ENCODE data around the gene GKN1. TPM values are rescaled to one million over a fixed set of nuclear protein-coding genes. Genes with fewer than 3 reads are reported as not detected.

Gene GKN1
- total RNA-seq, 1 experiment from 2014 or later, result not detected

DNA sequence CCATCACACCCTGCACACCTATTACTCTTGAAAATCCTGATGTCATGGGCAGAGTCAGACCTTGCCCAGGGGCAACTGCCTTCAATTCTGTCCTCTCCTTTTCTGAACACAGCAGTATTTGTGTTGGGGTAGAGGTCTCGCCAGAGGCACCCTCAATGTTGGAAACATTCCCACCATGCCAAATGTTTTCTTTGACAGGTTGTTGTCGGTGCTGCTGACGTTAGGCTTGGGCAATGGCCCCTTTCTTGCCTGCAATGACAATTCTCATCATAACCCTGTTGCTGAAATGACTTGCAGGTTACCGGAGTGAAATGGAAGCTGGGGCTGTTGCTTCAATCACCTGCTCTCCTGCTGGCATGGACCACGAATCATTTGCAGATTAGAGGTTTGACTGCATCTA is 17.9 kb downstream of the GKN1 start:
- H3K4me1 Mint-ChIP-seq, result no peaks in the 10 kb centered on the region
- no peak for TF ChIP-seq ZNF671 (CRISPR knock-in tag; IDR thresholded peaks at IDR 0.05)
- no peak for TF ChIP-seq IRF2 (CRISPR knock-in tag; IDR thresholded peaks at IDR 0.05; ENCODE audit: borderline replicate concordance, low read depth)
- no peak for TF ChIP-seq ZNF396 (CRISPR knock-in tag; IDR thresholded peaks at IDR 0.05; ENCODE audit: borderline replicate concordance)
- TF ChIP-seq SMAD4 (CRISPR knock-in tag; IDR thresholded peaks at IDR 0.05), result no peak
- no peak for TF ChIP-seq SOX15 (CRISPR knock-in tag; IDR thresholded peaks at IDR 0.05)
- no peak for TF ChIP-seq NR3C1 (CRISPR knock-in tag; conservative IDR thresholded peaks at IDR 0.05; ENCODE audit: low read depth)
- no peak overlapping the region for H3K4me3 Mint-ChIP-seq
- H3K9me3 Mint-ChIP-seq, result no peaks in the 10 kb centered on the region
- ChIA-PET CTCF (no interaction called here), POLR2A (no interaction called here)
- H3K36me3 Mint-ChIP-seq, result no peaks in the 10 kb centered on the region
- DNase-seq (ENCODE audit: low spot score) (no peak), ATAC-seq (no peak)
- H3K27me3 Mint-ChIP-seq (ENCODE audit: low read depth), result peaks cover 3% of the 10 kb centered on the region
- H3K27ac Mint-ChIP-seq, result no peak overlapping the region

DNA sequence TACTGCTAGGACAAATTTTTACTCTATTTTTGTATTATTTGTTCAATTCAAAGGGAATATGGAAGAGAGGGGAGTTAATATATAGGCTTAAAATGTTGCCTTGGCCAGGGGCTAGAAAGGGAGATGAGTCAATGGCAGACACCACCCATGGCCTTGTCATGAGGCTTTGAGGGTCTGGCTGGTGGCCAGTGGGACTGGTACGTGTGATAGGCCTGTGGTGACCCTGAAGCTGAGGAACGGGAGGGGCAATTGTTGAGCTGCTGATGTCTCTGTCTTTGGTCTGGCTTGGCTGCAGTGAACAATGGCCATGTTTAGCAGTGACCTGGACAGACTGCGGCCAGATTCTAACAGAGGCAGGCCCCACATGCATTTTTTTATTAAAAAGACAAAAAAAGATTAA is 18.5 kb downstream of the GKN1 start:
- Mint-ChIP-seq H3K4me3 (no peak overlapping the region), H3K4me1 (no peaks in the 10 kb centered on the region), H3K9me3 (no peaks in the 10 kb centered on the region), H3K36me3 (no peaks in the 10 kb centered on the region), H3K27ac (no peak overlapping the region), H3K27me3 (ENCODE audit: low read depth) (peaks cover 3% of the 10 kb centered on the region)
- CTCF ChIA-PET, result interaction anchor here (0.9 kb wide), 1 partner anchor 20 kb away, joined by 4 read pairs; the partner anchor contains the start of gene ANTXR1
- POLR2A ChIA-PET, result no interaction called here
- TF ChIP-seq, protein P1, sequence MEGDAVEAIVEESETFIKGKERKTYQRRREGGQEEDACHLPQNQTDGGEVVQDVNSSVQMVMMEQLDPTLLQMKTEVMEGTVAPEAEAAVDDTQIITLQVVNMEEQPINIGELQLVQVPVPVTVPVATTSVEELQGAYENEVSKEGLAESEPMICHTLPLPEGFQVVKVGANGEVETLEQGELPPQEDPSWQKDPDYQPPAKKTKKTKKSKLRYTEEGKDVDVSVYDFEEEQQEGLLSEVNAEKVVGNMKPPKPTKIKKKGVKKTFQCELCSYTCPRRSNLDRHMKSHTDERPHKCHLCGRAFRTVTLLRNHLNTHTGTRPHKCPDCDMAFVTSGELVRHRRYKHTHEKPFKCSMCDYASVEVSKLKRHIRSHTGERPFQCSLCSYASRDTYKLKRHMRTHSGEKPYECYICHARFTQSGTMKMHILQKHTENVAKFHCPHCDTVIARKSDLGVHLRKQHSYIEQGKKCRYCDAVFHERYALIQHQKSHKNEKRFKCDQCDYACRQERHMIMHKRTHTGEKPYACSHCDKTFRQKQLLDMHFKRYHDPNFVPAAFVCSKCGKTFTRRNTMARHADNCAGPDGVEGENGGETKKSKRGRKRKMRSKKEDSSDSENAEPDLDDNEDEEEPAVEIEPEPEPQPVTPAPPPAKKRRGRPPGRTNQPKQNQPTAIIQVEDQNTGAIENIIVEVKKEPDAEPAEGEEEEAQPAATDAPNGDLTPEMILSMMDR (IDR thresholded peaks at IDR 0.05), result no peak
- TF ChIP-seq JAZF1 (CRISPR knock-in tag; IDR thresholded peaks at IDR 0.05) (no peak), NFATC4 (CRISPR knock-in tag; IDR thresholded peaks at IDR 0.05) (no peak), IRF2 (CRISPR knock-in tag; IDR thresholded peaks at IDR 0.05; ENCODE audit: borderline replicate concordance, low read depth) (no peak), ESRRA (CRISPR knock-in tag; IDR thresholded peaks at IDR 0.05; ENCODE audit: borderline replicate concordance) (no peak), ETV6 (CRISPR knock-in tag; IDR thresholded peaks at IDR 0.05) (no peak)
- DNase-seq (ENCODE audit: low spot score), result no peak
- ATAC-seq, result no peak

DNA sequence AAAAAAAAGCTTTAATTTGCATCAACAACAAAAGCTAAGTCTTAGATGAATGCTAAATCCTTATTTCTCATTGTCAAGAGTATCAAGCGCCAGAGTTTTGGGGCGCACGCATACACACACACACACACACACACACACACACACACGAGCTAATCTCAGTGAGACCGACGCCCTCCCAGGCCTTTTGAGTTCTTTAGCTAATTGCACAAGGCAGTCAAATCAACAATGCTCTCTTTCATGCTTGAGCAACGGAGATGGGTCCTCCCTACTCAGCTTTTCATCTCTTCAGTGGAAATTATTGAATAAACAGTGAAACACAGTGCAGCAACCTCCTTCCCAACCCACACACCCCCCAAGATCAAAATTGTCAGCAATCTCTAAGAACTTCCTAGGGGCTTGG is 19.2 kb downstream of the GKN1 start:
- Mint-ChIP-seq H3K27ac (no peak overlapping the region), H3K36me3 (no peaks in the 10 kb centered on the region), H3K4me1 (no peaks in the 10 kb centered on the region), H3K27me3 (ENCODE audit: low read depth) (peaks cover 3% of the 10 kb centered on the region), H3K9me3 (no peaks in the 10 kb centered on the region), H3K4me3 (no peak overlapping the region)
- ATAC-seq (no peak), DNase-seq (ENCODE audit: low spot score) (no peak)
- TF ChIP-seq, protein P2, sequence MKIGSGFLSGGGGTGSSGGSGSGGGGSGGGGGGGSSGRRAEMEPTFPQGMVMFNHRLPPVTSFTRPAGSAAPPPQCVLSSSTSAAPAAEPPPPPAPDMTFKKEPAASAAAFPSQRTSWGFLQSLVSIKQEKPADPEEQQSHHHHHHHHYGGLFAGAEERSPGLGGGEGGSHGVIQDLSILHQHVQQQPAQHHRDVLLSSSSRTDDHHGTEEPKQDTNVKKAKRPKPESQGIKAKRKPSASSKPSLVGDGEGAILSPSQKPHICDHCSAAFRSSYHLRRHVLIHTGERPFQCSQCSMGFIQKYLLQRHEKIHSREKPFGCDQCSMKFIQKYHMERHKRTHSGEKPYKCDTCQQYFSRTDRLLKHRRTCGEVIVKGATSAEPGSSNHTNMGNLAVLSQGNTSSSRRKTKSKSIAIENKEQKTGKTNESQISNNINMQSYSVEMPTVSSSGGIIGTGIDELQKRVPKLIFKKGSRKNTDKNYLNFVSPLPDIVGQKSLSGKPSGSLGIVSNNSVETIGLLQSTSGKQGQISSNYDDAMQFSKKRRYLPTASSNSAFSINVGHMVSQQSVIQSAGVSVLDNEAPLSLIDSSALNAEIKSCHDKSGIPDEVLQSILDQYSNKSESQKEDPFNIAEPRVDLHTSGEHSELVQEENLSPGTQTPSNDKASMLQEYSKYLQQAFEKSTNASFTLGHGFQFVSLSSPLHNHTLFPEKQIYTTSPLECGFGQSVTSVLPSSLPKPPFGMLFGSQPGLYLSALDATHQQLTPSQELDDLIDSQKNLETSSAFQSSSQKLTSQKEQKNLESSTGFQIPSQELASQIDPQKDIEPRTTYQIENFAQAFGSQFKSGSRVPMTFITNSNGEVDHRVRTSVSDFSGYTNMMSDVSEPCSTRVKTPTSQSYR (CRISPR knock-in tag; IDR thresholded peaks at IDR 0.05), result no peak
- TF ChIP-seq TEAD1 (CRISPR knock-in tag; IDR thresholded peaks at IDR 0.05) (no peak), ZNF396 (CRISPR knock-in tag; IDR thresholded peaks at IDR 0.05; ENCODE audit: borderline replicate concordance) (no peak)
- POLR2A ChIA-PET, result no interaction called here
- CTCF ChIA-PET, result interaction anchor here (0.9 to 1.7 kb wide), 2 partner anchors 19 to 50 kb away, joined by 4 to 5 read pairs; partner anchors contain the start of gene ANTXR1

DNA sequence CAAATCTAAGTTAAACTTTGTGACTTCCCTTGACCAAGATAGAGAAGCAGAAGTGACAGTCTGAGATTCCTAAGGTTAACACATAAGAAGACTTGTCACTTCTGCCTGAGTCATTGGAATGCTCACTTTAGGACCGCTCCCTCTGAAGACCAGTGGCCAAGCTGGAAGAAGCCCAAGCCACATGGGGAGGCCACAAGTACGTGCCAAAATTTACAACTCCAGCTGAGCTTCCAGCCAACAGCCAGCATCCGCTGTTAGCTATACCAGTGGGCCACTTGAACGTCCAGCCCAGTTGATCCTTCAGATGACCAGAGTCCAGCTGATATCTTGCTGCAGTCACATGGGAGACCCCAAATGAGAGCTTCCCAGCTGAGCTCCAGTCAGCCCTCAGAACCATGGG is 20.4 kb downstream of the GKN1 start:
- ATAC-seq, result no peak
- H3K36me3 Mint-ChIP-seq, result no peaks in the 10 kb centered on the region
- H3K4me1 Mint-ChIP-seq, result no peaks in the 10 kb centered on the region
- ChIA-PET CTCF (interaction anchor here (0.6 to 1.7 kb wide), 3 partner anchors 18 to 386 kb away, joined by 3 to 5 read pairs (median 3); partner anchors contain the start of gene ANTXR1), POLR2A (no interaction called here)
- H3K9me3 Mint-ChIP-seq, result peaks cover 3% of the 10 kb centered on the region; the same call in 1 of the 2 replicates
- no peak for DNase-seq (ENCODE audit: low spot score)
- H3K4me3 Mint-ChIP-seq, result no peak overlapping the region
- H3K27me3 Mint-ChIP-seq (ENCODE audit: low read depth), result peaks cover 3% of the 10 kb centered on the region
- H3K27ac Mint-ChIP-seq, result no peak overlapping the region
- TF ChIP-seq FOXP1 (CRISPR knock-in tag; IDR thresholded peaks at IDR 0.05; ENCODE audit: borderline replicate concordance) (no peak), ZNF232 (CRISPR knock-in tag; IDR thresholded peaks at IDR 0.05) (no peak), FOXJ3 (CRISPR knock-in tag; IDR thresholded peaks at IDR 0.05; ENCODE audit: borderline replicate concordance) (no peak)
- TF ChIP-seq, protein P3, sequence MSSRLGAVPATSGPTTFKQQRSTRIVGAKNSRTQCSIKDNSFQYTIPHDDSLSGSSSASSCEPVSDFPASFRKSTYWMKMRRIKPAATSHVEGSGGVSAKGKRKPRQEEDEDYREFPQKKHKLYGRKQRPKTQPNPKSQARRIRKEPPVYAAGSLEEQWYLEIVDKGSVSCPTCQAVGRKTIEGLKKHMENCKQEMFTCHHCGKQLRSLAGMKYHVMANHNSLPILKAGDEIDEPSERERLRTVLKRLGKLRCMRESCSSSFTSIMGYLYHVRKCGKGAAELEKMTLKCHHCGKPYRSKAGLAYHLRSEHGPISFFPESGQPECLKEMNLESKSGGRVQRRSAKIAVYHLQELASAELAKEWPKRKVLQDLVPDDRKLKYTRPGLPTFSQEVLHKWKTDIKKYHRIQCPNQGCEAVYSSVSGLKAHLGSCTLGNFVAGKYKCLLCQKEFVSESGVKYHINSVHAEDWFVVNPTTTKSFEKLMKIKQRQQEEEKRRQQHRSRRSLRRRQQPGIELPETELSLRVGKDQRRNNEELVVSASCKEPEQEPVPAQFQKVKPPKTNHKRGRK (CRISPR knock-in tag; IDR thresholded peaks at IDR 0.05; ENCODE audit: borderline replicate concordance), result no peak
- TF ChIP-seq, protein P4, sequence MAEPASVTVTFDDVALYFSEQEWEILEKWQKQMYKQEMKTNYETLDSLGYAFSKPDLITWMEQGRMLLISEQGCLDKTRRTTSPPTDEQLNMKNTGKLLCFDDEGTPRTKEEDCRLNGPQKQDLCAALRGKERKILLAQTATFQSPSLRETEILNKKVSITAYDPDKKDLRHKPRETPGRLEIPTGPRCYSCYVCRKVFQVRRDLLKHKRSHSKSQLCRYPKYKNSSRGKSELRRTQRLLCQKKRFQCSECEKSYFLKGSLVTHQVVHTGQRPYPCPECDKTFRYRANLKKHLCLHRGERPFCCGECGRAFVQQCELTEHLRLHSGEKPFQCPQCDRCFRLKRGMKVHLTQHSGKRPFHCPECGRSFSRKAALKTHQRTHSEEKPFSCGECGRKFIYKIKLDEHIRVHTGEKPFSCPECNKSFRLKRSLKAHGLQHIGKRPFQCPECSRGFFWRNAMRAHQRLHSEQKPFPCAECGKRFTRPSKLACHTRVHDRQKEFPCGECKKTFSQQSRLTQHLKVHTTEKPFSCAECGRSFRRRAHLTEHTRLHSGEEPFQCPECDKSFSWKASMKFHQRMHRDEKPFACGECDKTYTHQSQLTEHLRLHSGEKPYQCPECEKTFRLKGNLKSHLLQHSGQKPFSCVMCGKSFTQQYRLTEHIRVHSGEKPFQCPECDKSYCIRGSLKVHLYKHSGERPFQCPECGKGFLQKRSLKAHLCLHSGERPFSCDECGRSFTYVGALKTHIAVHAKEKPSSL (CRISPR knock-in tag; conservative IDR thresholded peaks at IDR 0.05), result no peak
- TF ChIP-seq, protein P5, sequence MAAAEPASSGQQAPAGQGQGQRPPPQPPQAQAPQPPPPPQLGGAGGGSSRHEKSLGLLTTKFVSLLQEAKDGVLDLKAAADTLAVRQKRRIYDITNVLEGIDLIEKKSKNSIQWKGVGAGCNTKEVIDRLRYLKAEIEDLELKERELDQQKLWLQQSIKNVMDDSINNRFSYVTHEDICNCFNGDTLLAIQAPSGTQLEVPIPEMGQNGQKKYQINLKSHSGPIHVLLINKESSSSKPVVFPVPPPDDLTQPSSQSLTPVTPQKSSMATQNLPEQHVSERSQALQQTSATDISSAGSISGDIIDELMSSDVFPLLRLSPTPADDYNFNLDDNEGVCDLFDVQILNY (CRISPR knock-in tag; IDR thresholded peaks at IDR 0.05), result no peak
- TF ChIP-seq, protein P6, sequence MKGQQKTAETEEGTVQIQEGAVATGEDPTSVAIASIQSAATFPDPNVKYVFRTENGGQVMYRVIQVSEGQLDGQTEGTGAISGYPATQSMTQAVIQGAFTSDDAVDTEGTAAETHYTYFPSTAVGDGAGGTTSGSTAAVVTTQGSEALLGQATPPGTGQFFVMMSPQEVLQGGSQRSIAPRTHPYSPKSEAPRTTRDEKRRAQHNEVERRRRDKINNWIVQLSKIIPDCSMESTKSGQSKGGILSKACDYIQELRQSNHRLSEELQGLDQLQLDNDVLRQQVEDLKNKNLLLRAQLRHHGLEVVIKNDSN (CRISPR knock-in tag; IDR thresholded peaks at IDR 0.05), result no peak
